Measurements from ENCODE around the gene PDE4D. TPM values are rescaled to one million over a fixed set of nuclear protein-coding genes. Genes with fewer than 3 reads are reported as not detected.

The PDE4D gene
- polyA plus RNA-seq, 1 donor (not counting 4 experiments of a cell fraction or from before 2014, with no cell fraction given): 3.6 TPM

GRCh38 chr5:59683311-59683710 lies 210.2 kb downstream of the PDE4D start:
- no peak overlapping the region for H3K9ac ChIP-seq (ENCODE audit: control insufficient read depth, extremely low read depth, insufficient read depth, low read length)
- H3K27ac ChIP-seq (ENCODE audit: control insufficient read depth, insufficient read depth, low read length): no peak overlapping the region
- dilution Hi-C loops (cut with MboI; ENCODE audit: extremely low pct_ligation_motif_present, low sequenced_read_pairs): no loop called here
- H3K4me1 ChIP-seq (ENCODE audit: control insufficient read depth, extremely low read depth, insufficient read depth, low read length): peaks cover 8% of the 10 kb centered on the region
- no peaks in the 10 kb centered on the region for H4K20me1 ChIP-seq (ENCODE audit: control insufficient read depth, extremely low read depth, insufficient read depth, low read length)
- no peak overlapping the region for H2AFZ ChIP-seq (ENCODE audit: control insufficient read depth, low read length)
- TF ChIP-seq, protein P1, sequence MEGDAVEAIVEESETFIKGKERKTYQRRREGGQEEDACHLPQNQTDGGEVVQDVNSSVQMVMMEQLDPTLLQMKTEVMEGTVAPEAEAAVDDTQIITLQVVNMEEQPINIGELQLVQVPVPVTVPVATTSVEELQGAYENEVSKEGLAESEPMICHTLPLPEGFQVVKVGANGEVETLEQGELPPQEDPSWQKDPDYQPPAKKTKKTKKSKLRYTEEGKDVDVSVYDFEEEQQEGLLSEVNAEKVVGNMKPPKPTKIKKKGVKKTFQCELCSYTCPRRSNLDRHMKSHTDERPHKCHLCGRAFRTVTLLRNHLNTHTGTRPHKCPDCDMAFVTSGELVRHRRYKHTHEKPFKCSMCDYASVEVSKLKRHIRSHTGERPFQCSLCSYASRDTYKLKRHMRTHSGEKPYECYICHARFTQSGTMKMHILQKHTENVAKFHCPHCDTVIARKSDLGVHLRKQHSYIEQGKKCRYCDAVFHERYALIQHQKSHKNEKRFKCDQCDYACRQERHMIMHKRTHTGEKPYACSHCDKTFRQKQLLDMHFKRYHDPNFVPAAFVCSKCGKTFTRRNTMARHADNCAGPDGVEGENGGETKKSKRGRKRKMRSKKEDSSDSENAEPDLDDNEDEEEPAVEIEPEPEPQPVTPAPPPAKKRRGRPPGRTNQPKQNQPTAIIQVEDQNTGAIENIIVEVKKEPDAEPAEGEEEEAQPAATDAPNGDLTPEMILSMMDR (optimal IDR thresholded peaks at IDR 0.05 in 1 of 3, IDR thresholded peaks at IDR 0.05 in 1 of 3, conservative IDR thresholded peaks at IDR 0.05 in 1 of 3; ENCODE audit: extremely low read depth in 1 of 3, insufficient read depth in 2 of 3, low read length in 3 of 3): no peak
- TF ChIP-seq EZH2 (IDR thresholded peaks at IDR 0.05; ENCODE audit: low read length): no peak
- DNase-seq (ENCODE audit: low read depth, low spot score) (no peak), FAIRE-seq (no peak)
- no peaks in the 10 kb centered on the region for H3K9me3 ChIP-seq (ENCODE audit: control insufficient read depth, low read depth, low read length)
- no peak overlapping the region for H3K4me2 ChIP-seq (ENCODE audit: control insufficient read depth, extremely low read depth, insufficient read depth, low read depth, low read length)
- no peaks in the 10 kb centered on the region for H3K27me3 ChIP-seq (ENCODE audit: control insufficient read depth, extremely low read depth, insufficient read depth, low read length)
- H3K79me2 ChIP-seq (ENCODE audit: control insufficient read depth, insufficient read depth, low read length): no peaks in the 10 kb centered on the region
- no peaks in the 10 kb centered on the region for H3K9me1 ChIP-seq (ENCODE audit: control insufficient read depth, extremely low read depth, insufficient read depth, low read length)
- no peak overlapping the region for H3K4me3 ChIP-seq (ENCODE audit: control insufficient read depth in 2 of 3, extremely low read depth in 1 of 3, insufficient read depth in 2 of 3, low read depth in 1 of 3, low read length in 3 of 3)
- H3K36me3 ChIP-seq (ENCODE audit: control insufficient read depth in 2 of 2, extremely low read depth in 1 of 2, insufficient read depth in 2 of 2, low read length in 2 of 2): no peaks in the 10 kb centered on the region

- Histone ChIP-seq H3K79me2 (ENCODE audit: control insufficient read depth, insufficient read depth, low read length) (no peaks in the 10 kb centered on the region), H3K27me3 (ENCODE audit: control insufficient read depth, extremely low read depth, insufficient read depth, low read length) (no peaks in the 10 kb centered on the region), H3K4me2 (ENCODE audit: control insufficient read depth, extremely low read depth, insufficient read depth, low read depth, low read length) (no peak overlapping the region), H3K4me1 (ENCODE audit: control insufficient read depth, extremely low read depth, insufficient read depth, low read length) (peaks cover 8% of the 10 kb centered on the region), H3K9me3 (ENCODE audit: control insufficient read depth, low read depth, low read length) (no peaks in the 10 kb centered on the region), H2AFZ (ENCODE audit: control insufficient read depth, low read length) (no peak overlapping the region), H3K9ac (ENCODE audit: control insufficient read depth, extremely low read depth, insufficient read depth, low read length) (no peak overlapping the region), H3K4me3 (ENCODE audit: control insufficient read depth in 2 of 3, extremely low read depth in 1 of 3, insufficient read depth in 2 of 3, low read depth in 1 of 3, low read length in 3 of 3) (no peak overlapping the region), H3K9me1 (ENCODE audit: control insufficient read depth, extremely low read depth, insufficient read depth, low read length) (no peaks in the 10 kb centered on the region), H4K20me1 (ENCODE audit: control insufficient read depth, extremely low read depth, insufficient read depth, low read length) (no peaks in the 10 kb centered on the region), H3K27ac (ENCODE audit: control insufficient read depth, insufficient read depth, low read length) (no peak overlapping the region), H3K36me3 (ENCODE audit: control insufficient read depth in 2 of 2, extremely low read depth in 1 of 2, insufficient read depth in 2 of 2, low read length in 2 of 2) (no peaks in the 10 kb centered on the region)
- dilution Hi-C loops (cut with MboI; ENCODE audit: extremely low pct_ligation_motif_present, low sequenced_read_pairs): no loop called here
- DNase-seq (ENCODE audit: low read depth, low spot score): no peak
- FAIRE-seq: no peak
- TF ChIP-seq, protein P1 (optimal IDR thresholded peaks at IDR 0.05 in 1 of 3, IDR thresholded peaks at IDR 0.05 in 1 of 3, conservative IDR thresholded peaks at IDR 0.05 in 1 of 3; ENCODE audit: extremely low read depth in 1 of 3, insufficient read depth in 2 of 3, low read length in 3 of 3): no peak
- TF ChIP-seq EZH2 (IDR thresholded peaks at IDR 0.05; ENCODE audit: low read length): no peak
Observed at GRCh38 chr5:59682542-59682941, 211.0 kb downstream of the PDE4D start.
